ENCODE measurements around the gene BPIFB3.
A peak's percentile ranks its signal among the peaks of the same experiment; 100 is the strongest.
"Not testable (repeated sequence)": the region's sequence is repeated elsewhere in the genome, so short reads cannot be mapped to it uniquely, and the experiment has no call there.

Gene BPIFB3

GRCh38 chr20:33112547-33113386 lies 59.1 kb downstream of the BPIFB3 start:
- Histone ChIP-seq H3K4me3 (IDR thresholded peaks at IDR 0.05; ENCODE audit: insufficient read depth, low read depth, low read length) (no peak overlapping the region), H3K27me3 (ENCODE audit: insufficient read depth, low read depth) (no peaks in the 10 kb centered on the region), H2AFZ (ENCODE audit: low read depth) (no peak overlapping the region), H3K4me2 (no peak overlapping the region), H3K27ac (no peak overlapping the region), H4K20me1 (ENCODE audit: insufficient read depth) (no peaks in the 10 kb centered on the region), H3K79me2 (ENCODE audit: insufficient read depth, low read depth) (no peaks in the 10 kb centered on the region), H3K36me3 (ENCODE audit: insufficient read depth) (no peaks in the 10 kb centered on the region), H3K9ac (no peak overlapping the region), H3K4me1 (ENCODE audit: low read depth, poor library complexity, severe bottlenecking) (no peaks in the 10 kb centered on the region)
- TF ChIP-seq, protein P1, sequence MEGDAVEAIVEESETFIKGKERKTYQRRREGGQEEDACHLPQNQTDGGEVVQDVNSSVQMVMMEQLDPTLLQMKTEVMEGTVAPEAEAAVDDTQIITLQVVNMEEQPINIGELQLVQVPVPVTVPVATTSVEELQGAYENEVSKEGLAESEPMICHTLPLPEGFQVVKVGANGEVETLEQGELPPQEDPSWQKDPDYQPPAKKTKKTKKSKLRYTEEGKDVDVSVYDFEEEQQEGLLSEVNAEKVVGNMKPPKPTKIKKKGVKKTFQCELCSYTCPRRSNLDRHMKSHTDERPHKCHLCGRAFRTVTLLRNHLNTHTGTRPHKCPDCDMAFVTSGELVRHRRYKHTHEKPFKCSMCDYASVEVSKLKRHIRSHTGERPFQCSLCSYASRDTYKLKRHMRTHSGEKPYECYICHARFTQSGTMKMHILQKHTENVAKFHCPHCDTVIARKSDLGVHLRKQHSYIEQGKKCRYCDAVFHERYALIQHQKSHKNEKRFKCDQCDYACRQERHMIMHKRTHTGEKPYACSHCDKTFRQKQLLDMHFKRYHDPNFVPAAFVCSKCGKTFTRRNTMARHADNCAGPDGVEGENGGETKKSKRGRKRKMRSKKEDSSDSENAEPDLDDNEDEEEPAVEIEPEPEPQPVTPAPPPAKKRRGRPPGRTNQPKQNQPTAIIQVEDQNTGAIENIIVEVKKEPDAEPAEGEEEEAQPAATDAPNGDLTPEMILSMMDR (conservative IDR thresholded peaks at IDR 0.05; ENCODE audit: low read depth, low read length): no peak

- no peaks in the 10 kb centered on the region for H4K20me1 ChIP-seq (ENCODE audit: insufficient read depth)
- no peak overlapping the region for H3K4me2 ChIP-seq
- no peak overlapping the region for H3K27ac ChIP-seq
- no peaks in the 10 kb centered on the region for H3K79me2 ChIP-seq (ENCODE audit: insufficient read depth, low read depth)
- TF ChIP-seq, protein P1 (conservative IDR thresholded peaks at IDR 0.05; ENCODE audit: low read depth, low read length): no peak
- H3K9ac ChIP-seq: no peak overlapping the region
- no peak overlapping the region for H2AFZ ChIP-seq (ENCODE audit: low read depth)
- no peaks in the 10 kb centered on the region for H3K4me1 ChIP-seq (ENCODE audit: low read depth, poor library complexity, severe bottlenecking)
- H3K27me3 ChIP-seq (ENCODE audit: insufficient read depth, low read depth): no peaks in the 10 kb centered on the region
- no peak overlapping the region for H3K4me3 ChIP-seq (IDR thresholded peaks at IDR 0.05; ENCODE audit: insufficient read depth, low read depth, low read length)
- no peaks in the 10 kb centered on the region for H3K36me3 ChIP-seq (ENCODE audit: insufficient read depth)
These were observed 59.7 kb downstream of the BPIFB3 start for GRCh38 chr20:33113387-33113908.

- H3K27ac ChIP-seq; H3K79me2 ChIP-seq (ENCODE audit: insufficient read depth, low read depth); H4K20me1 ChIP-seq (ENCODE audit: insufficient read depth); H3K27me3 ChIP-seq (ENCODE audit: insufficient read depth, low read depth); H3K4me3 ChIP-seq (IDR thresholded peaks at IDR 0.05; ENCODE audit: insufficient read depth, low read depth, low read length); H3K36me3 ChIP-seq (ENCODE audit: insufficient read depth); H3K4me2 ChIP-seq; H2AFZ ChIP-seq (ENCODE audit: low read depth); H3K9ac ChIP-seq: not testable (repeated sequence)
- peaks cover 15% of the 10 kb centered on the region for H3K4me1 ChIP-seq (ENCODE audit: low read depth, poor library complexity, severe bottlenecking)
These were observed 61.8 kb downstream of the BPIFB3 start for GRCh38 chr20:33115501-33115900.

GRCh38 chr20:33119725-33120720 lies 66.3 kb downstream of the BPIFB3 start:
- Histone ChIP-seq H4K20me1 (ENCODE audit: insufficient read depth) (no peaks in the 10 kb centered on the region), H3K79me2 (ENCODE audit: insufficient read depth, low read depth) (no peaks in the 10 kb centered on the region), H3K27ac (peak overlapping the region; percentile 16; the same call in 1 of the 2 replicates), H3K4me1 (ENCODE audit: low read depth, poor library complexity, severe bottlenecking) (peaks cover 22% of the 10 kb centered on the region), H2AFZ (ENCODE audit: low read depth) (no peak overlapping the region), H3K9ac (no peak overlapping the region), H3K4me2 (peak overlapping the region; percentile 18; the same call in 1 of the 2 replicates), H3K36me3 (ENCODE audit: insufficient read depth) (no peaks in the 10 kb centered on the region), H3K4me3 (IDR thresholded peaks at IDR 0.05; ENCODE audit: insufficient read depth, low read depth, low read length) (no peak overlapping the region), H3K27me3 (ENCODE audit: insufficient read depth, low read depth) (no peaks in the 10 kb centered on the region)
- TF ChIP-seq, protein P1 (conservative IDR thresholded peaks at IDR 0.05; ENCODE audit: low read depth, low read length): no peak

Measured in KMS-11 (cell line).